Measurements from ENCODE around the gene STARD6.

The STARD6 gene

DNA sequence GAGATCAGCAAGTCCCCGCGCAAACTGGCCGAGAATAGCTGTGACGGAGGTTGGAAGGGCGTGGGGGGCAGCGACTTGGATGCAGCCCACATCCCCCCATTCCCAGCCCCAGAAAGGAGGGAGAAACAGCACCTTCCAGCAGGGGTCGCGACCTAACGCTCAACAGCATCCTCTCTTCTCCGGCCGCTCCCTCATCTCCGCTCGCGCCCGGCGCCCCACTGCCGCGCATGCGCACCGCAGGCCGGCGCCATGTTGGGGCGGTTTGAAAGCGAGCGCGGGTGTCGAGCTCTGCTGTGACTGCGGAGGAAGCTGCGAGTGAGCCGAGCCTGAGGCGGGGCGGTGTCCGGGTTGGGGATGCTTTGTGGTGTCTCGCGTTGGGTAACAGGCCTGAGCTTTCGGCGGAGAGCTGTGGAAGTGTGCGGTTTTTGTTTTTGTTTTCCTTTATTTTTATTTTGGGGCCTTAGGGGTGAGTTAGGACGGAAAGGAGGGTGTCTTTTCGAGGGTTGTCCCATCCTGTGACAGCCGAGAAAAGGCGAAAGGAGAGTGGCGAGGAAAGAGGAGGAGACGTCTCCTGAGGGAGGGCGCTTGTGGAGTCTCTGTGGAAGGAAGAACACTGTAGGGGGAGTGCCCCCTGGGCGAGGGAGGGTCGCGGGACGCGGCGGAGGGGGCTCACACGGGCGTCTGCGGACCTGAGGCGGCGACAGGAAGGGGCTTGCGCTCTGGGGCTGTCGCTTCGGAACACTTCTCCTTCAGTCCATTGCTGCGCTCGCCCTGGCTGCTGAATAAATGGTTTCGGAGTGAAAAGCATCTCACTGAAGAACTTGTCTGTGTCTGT, at the start of gene STARD6, which contains the start of gene C18orf54:
Gene STARD6, minus strand, starts transcription at position 199 of the 835 bp plus-strand sequence. CDS start 3,285 bp downstream, outside the sequence.
Gene C18orf54, plus strand, starts transcription at position 247 of the 835 bp plus-strand sequence. CDS start 2,667 bp downstream, outside the sequence.
- TF ChIP-seq USF1 (IDR thresholded peaks at IDR 0.05) (no peak), TCF12 (IDR thresholded peaks at IDR 0.05; ENCODE audit: low read depth) (peak; percentile 27; the same call in 1 of the 2 replicates), CEBPB (IDR thresholded peaks at IDR 0.05) (no peak; the same call in 1 of the 2 replicates), TEAD4 (IDR thresholded peaks at IDR 0.05) (0 out of 2 replicates have a peak, but pooled peaks have one; percentile 21), YY1 (IDR thresholded peaks at IDR 0.05; ENCODE audit: low read depth) (peak; percentile 96), EGR1 (IDR thresholded peaks at IDR 0.05) (0 out of 2 replicates have a peak, but pooled peaks have one; percentile 9), TAF1 (IDR thresholded peaks at IDR 0.05; ENCODE audit: low read depth) (peak; percentile 87), ZBTB7A (IDR thresholded peaks at IDR 0.05; ENCODE audit: low read depth) (peak; percentile 69)
- TF ChIP-seq, protein P1, sequence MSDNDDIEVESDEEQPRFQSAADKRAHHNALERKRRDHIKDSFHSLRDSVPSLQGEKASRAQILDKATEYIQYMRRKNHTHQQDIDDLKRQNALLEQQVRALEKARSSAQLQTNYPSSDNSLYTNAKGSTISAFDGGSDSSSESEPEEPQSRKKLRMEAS (IDR thresholded peaks at IDR 0.05): peak; percentile 81

GRCh38 chr18:54405290-54405689, 47.6 kb upstream of the STARD6 start:
- no peak for TF ChIP-seq EP300 (IDR thresholded peaks at IDR 0.05; ENCODE audit: borderline replicate concordance)
- no peak for TF ChIP-seq TCF12 (IDR thresholded peaks at IDR 0.05; ENCODE audit: low read depth)
- no peak for TF ChIP-seq USF1 (IDR thresholded peaks at IDR 0.05)
- no peak for TF ChIP-seq FOXM1 (IDR thresholded peaks at IDR 0.05; ENCODE audit: borderline replicate concordance, low read depth)
- TF ChIP-seq, protein P2, sequence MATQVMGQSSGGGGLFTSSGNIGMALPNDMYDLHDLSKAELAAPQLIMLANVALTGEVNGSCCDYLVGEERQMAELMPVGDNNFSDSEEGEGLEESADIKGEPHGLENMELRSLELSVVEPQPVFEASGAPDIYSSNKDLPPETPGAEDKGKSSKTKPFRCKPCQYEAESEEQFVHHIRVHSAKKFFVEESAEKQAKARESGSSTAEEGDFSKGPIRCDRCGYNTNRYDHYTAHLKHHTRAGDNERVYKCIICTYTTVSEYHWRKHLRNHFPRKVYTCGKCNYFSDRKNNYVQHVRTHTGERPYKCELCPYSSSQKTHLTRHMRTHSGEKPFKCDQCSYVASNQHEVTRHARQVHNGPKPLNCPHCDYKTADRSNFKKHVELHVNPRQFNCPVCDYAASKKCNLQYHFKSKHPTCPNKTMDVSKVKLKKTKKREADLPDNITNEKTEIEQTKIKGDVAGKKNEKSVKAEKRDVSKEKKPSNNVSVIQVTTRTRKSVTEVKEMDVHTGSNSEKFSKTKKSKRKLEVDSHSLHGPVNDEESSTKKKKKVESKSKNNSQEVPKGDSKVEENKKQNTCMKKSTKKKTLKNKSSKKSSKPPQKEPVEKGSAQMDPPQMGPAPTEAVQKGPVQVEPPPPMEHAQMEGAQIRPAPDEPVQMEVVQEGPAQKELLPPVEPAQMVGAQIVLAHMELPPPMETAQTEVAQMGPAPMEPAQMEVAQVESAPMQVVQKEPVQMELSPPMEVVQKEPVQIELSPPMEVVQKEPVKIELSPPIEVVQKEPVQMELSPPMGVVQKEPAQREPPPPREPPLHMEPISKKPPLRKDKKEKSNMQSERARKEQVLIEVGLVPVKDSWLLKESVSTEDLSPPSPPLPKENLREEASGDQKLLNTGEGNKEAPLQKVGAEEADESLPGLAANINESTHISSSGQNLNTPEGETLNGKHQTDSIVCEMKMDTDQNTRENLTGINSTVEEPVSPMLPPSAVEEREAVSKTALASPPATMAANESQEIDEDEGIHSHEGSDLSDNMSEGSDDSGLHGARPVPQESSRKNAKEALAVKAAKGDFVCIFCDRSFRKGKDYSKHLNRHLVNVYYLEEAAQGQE (IDR thresholded peaks at IDR 0.05; ENCODE audit: low read depth): no peak
- no peak for TF ChIP-seq ZBTB7A (IDR thresholded peaks at IDR 0.05; ENCODE audit: low read depth)
- no peak for TF ChIP-seq NFIC (IDR thresholded peaks at IDR 0.05)
- no peak for TF ChIP-seq EGR1 (IDR thresholded peaks at IDR 0.05)
- no peak for TF ChIP-seq CREB1 (IDR thresholded peaks at IDR 0.05; ENCODE audit: low read depth)
- TF ChIP-seq RAD21 (IDR thresholded peaks at IDR 0.05; ENCODE audit: low read depth): no peak
- TF ChIP-seq, protein P1 (IDR thresholded peaks at IDR 0.05): no peak
- TF ChIP-seq CEBPB (IDR thresholded peaks at IDR 0.05): no peak
- no peak for TF ChIP-seq YY1 (IDR thresholded peaks at IDR 0.05; ENCODE audit: low read depth)
- no peak for TF ChIP-seq TEAD4 (IDR thresholded peaks at IDR 0.05)
- TF ChIP-seq TAF1 (IDR thresholded peaks at IDR 0.05; ENCODE audit: low read depth): no peak

GRCh38 chr18:54396760-54397159, 39.1 kb upstream of the STARD6 start:
- no peak for TF ChIP-seq FOXM1 (IDR thresholded peaks at IDR 0.05; ENCODE audit: borderline replicate concordance, low read depth)

DNA sequence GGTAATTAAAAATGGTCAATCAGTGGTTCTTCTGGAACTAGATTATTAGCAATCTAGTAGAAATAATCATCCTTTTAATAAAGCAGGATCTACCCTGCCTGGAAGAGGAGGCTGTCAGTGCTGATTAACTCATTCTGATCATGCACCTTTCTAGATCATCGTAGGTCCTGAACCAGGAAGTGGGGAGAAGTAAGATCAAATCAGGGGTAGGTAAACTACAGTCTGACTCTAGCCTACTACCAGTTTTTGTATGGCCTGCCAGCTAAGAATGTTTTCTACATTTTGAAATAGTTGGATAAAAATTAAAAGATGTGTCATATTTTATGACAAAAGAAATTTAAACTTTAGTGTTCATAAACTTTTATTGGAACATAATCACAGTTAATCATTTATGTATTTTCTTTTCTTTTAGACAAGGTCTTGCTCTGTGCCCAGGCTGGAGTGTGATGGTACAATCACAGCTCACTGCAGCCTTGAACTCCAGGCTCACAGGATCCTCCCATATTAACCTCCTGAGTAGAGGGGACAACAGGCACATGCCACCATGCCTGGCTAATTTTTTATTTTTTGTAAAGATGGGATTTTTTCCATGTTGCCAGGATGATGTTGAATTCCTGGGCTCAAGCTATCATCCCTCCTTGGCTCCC, 36.1 kb upstream of the STARD6 start:
- TF ChIP-seq, protein P2 (IDR thresholded peaks at IDR 0.05; ENCODE audit: low read depth): no peak
- no peak for TF ChIP-seq EP300 (IDR thresholded peaks at IDR 0.05; ENCODE audit: borderline replicate concordance)
- TF ChIP-seq ZBTB7A (IDR thresholded peaks at IDR 0.05; ENCODE audit: low read depth): no peak
- TF ChIP-seq CREB1 (IDR thresholded peaks at IDR 0.05; ENCODE audit: low read depth): no peak
- TF ChIP-seq NFIC (IDR thresholded peaks at IDR 0.05): no peak
- no peak for TF ChIP-seq EGR1 (IDR thresholded peaks at IDR 0.05)
- TF ChIP-seq TAF1 (IDR thresholded peaks at IDR 0.05; ENCODE audit: low read depth): no peak
- TF ChIP-seq RAD21 (IDR thresholded peaks at IDR 0.05; ENCODE audit: low read depth): no peak
- TF ChIP-seq CEBPB (IDR thresholded peaks at IDR 0.05): no peak
- TF ChIP-seq FOXM1 (IDR thresholded peaks at IDR 0.05; ENCODE audit: borderline replicate concordance, low read depth): no peak
- no peak for TF ChIP-seq TCF12 (IDR thresholded peaks at IDR 0.05; ENCODE audit: low read depth)
- no peak for TF ChIP-seq YY1 (IDR thresholded peaks at IDR 0.05; ENCODE audit: low read depth)
- no peak for TF ChIP-seq TEAD4 (IDR thresholded peaks at IDR 0.05)
- TF ChIP-seq, protein P1 (IDR thresholded peaks at IDR 0.05): no peak
- no peak for TF ChIP-seq USF1 (IDR thresholded peaks at IDR 0.05)
